ENCODE results near the gene PHF11.
A peak's percentile ranks its signal among the peaks of the same experiment; 100 is the strongest.

The PHF11 gene

DNA sequence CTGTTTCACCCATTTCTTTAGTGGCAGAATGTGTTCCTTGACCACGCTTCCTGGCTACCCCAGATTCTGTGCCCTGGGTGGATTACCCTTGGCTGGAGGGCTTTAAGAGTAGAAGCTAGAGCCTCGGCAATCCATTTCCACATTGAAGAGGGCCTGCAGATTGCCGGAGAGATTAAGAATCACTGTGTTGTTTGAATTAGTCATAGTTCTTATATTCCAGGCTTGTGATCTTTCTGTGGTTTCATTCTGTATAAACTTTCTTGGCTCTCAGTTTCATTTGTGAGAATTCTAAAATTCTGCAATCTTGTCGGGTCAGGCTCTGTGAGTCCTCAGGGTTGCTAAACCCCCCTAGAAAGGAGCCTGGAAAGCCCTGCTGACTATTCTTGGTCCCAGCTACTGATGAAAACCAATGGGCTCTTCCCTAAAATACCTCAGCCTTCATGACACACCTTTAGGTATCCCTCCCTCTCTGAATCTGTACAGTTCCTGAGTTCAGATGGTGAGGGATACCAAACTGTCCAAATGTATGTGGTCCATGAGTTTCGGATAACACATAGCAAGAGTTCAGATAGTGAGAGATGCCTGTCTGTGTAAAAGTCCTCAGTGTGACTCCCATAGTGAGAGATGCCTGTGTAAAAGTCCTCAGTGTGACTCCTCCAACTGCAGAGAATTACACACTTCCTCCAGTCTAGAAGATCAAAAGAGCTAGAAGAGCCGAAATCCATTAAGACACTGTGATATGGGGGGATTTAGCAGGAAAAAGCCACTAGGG, 4.3 kb downstream of the PHF11 start:
- no peak for FAIRE-seq

DNA sequence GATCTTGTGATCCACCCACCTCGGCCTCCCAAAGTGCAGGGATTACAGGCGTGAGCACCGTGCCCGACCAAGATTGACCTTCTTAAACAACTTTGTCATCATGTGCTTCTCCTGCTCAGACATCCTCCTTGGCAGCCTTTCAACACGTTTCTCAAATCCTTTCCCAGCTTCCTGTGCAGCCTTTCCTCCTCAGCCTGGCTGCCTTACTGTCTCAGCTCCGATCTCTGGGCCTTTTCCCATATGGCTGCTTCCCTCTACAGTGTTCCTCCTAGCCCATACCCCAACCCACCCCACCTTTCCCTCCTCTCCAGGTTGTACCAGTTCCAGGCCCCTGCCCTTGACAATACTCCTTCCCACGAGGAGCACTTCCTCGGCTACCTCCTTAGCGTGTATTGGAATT, 7.2 kb downstream of the PHF11 start:
- FAIRE-seq: no peak

DNA sequence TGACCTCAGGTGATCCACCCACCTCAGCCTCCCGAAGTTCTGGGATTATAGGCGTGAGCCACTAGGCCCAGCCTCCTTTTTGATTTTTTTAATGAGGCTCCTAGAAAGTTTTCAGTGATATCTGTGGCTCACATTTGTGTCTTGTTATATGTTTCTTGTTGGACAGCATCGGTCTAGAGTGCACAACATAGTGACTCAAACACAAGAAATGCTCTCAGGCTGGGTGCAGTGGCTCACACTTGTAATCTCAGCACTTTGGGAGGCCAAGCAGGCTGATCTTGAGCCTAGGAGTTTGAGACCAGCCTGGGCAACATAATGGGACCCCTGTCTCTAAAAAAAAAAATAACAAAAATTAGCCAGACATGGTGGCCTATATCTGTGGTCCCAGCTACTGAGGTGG, 8.2 kb downstream of the PHF11 start:
- no peak for FAIRE-seq

DNA sequence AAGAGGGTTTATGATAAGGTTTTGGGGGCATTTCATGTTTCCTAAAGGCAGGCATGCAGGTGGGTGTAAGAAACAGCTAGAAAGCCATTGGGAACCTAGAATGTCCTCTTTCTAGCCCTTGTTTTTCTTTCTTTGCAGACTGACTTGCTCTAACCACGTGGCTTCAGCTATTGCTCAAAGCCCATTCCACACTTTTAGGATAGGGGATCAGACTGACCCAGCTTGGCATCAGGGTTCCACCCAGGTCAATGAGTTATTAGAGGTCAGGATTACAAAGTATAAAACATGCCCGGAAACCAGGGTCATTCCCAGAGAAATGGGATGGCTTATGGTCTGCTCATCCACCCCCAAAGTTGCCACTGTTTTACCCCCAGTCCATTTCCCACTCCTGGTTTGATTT, 16.8 kb downstream of the PHF11 start:
- no peak for FAIRE-seq

DNA sequence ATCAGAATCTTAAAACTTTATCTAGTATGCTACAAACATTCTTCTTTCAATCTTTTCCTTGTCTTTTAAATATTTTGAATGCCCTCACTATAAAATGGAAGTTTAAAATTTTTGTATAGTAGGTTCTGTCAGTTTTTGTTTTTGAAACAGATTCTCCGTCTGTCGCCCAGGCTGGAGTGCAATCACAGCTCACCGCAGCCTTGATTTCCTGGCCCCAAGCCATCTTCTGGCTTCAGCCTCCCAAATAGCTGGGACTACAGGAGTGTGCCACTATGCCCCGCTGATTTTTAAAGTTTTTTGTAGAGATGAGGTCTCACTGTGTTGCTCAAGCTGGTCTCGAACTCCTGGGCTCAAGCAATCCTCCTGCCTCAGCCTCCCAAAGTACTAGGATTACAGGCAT, 20.7 kb downstream of the PHF11 start:
- no peak for FAIRE-seq

DNA sequence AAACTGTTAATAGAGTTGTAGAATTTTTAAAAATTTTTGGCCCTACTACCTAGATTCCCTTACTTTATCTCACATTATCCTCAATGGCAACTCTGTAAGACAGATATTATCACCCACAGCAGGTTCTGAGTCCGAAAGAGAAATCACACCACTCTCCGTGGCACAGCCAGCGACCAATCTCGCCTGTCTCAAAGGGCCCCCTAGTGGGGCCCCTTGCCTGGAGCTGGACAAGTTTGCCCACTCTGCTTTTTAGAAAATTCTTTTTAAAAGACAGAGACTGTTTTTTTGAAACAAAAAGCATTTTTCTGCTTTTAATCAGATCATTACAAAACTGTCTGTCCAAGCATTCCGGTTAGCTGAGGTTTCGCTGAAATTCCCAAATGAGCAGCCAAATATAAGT, 21.7 kb downstream of the PHF11 start:
- FAIRE-seq: no peak

DNA sequence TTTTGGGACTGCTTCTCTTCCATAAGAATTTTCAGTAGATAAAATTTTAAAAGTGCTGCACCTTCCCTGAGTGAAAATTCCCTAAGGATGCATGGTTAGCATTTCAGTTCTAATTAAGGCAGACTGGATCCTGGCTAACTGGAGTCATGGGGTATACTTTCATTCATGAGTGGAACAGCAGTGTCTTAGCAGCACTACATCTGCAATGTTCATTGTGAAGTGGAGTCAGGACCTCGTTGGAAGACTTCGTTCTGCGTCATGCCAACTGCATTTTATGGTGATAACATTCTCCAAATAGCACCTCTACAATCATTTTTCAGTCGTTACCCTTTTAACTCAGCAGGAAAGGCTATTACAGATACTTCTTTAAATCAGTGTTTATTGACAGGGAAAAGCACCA, 25.5 kb downstream of the PHF11 start:
- FAIRE-seq: no peak

DNA sequence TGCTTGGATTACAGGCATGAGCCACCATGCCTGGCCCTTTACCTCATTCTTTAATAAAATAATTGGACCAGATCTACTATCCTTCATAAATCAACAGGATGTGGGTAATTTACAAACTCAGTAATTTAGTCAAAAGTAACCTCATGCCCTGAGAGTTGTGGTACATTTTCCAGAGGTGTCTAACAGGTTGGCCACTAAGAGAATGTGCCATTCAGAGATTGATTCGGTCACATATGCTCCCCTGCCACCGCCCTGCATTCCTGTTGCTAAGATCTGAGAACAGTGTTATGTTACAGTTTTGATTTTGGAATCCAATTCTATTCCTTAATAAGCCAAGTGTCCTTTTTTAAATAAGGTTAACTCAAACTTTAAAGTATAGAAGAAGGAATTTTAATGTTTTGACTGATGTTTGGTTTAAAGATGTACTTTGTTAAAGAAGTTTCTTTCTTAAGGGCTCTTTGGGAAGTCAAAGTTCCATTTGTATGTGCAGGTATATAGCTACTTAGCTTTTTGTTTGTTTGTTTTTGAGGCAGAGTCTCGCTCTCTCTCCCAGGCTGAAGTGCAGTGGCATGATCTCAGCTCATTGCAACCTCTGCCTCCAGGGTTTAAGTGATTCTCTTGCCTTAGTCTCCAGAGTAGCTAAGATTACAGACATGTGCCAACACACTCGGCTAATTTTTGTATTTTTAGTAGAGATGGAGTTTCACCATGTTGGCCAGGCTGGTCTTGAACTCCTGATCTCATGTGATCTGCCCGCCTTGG, 29.2 kb downstream of the PHF11 start:
- no peak for FAIRE-seq

DNA sequence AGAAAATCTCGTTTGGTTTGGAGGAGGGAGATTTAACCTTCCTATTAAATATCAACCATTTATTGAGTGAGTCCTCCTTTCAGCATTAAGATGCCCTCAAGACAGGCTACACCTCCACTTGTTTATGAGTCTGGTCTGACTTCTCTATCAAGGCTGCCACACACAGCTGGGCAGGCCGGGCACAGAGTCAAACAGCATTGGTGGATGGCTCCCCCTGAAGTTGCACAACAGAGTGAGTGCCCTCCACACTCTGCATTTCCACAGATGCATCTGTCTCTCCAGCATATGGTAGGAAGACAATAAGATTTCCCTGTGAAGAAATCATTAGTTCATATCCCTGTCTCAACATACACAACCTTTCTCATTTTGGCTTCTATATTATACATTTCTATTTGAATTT, 31.4 kb downstream of the PHF11 start:
- FAIRE-seq: no peak

DNA sequence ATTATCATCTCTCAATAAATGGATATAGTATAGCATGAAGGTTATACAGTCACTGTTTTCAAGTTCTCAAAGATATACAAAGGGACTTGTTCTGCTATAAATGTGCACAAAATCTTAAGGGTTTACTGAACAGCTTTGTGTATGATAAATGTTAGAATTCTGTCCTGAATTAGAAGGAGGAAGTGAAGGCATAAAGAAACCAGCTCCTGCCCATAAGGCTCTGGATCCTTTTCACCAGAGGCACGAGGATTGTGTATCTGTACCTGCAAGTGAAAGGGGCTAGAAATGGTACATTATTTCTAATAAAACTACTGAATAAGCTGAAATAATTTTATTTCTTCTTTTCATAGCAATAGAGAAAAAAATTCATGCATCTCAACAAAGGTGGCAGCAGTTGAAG, 32.4 kb downstream of the PHF11 start:
- FAIRE-seq: no peak

DNA sequence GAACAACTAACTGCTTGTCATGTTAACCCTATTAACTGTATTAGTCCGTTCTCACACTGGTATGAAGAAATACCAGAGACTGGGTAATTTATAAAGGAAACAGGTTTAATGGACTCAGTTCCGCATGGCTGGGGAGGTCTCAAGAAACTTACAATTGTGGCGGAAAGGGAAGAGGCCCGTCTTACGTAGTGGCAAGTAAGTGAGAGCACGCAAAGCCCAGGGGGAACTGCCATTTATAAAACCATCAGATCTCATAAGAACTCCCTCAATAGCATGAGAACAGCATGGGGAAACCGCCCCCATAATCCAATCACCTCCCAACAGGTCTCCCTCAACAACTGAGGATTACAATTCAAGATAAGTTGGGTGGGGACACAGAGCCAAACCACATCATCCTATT, 34.7 kb downstream of the PHF11 start:
- FAIRE-seq: no peak

DNA sequence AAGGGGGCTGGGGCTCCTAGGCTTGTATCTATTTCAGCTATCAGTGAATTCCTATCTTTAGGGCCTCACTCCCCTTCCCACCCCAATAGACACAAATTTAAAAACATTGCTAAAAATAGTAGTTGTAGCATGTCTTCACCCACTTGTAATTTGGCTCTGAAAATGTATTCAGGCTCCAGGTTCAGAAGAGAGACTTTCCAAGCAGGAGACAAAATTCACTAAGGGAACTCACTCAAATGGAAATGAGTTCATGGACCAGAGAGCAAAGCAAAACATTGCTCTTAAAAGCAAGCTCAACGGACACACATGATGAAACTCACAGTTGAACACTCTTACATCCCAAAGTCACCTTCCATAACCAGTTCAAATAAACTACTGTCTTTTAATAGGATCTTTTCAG, 36.8 kb downstream of the PHF11 start:
- FAIRE-seq: no peak

DNA sequence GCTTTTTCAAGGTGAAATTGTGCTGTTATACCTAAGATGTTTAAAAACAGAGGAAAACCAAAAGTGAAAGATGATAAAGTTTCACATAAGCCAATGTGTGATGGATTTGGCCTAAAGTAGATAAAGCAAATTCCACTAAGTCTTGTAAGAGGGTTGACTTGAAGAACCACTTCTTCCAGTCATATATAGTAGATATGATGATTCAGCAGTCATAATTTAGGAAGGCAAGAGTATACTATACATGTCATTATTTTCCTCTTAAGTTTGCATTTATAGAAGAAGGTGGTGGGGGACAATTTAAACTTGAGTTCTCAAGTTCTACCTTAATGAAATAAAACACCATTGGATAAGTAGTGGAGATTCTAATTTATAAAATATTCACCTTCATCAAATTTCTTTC, 37.3 kb downstream of the PHF11 start:
- FAIRE-seq: peak; percentile 29

DNA sequence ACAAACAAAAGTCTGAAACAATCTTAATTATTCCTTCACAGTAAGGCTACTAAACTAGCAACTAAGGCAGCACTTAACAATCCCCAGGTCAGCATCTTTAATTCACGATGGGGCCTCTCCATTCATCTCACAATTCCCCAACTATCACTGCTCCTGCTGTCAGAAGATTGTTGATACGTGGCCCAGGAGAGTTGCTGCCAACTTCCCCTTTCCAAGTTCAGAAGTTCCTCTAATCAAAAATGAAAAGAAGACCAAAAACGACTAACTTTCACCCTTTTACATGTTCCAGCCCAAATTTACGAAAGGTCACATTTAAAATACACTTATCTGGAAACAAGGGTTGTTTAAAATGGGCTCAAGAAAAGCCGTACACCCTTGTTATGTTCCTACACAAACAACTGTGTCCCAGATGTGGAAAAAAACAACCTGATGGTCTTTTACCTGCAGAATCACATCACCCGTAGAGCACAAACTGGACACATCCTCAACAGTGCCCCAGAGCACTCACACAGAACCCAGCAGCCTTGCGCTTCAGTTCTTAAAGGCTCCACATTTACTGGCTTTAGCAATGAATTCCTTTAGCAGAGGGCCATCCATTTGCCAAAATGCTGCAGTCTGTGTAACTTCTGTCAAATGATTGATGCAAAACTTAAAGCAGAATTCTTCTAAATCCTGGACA, 38.0 kb downstream of the PHF11 start:
- no peak for FAIRE-seq

DNA sequence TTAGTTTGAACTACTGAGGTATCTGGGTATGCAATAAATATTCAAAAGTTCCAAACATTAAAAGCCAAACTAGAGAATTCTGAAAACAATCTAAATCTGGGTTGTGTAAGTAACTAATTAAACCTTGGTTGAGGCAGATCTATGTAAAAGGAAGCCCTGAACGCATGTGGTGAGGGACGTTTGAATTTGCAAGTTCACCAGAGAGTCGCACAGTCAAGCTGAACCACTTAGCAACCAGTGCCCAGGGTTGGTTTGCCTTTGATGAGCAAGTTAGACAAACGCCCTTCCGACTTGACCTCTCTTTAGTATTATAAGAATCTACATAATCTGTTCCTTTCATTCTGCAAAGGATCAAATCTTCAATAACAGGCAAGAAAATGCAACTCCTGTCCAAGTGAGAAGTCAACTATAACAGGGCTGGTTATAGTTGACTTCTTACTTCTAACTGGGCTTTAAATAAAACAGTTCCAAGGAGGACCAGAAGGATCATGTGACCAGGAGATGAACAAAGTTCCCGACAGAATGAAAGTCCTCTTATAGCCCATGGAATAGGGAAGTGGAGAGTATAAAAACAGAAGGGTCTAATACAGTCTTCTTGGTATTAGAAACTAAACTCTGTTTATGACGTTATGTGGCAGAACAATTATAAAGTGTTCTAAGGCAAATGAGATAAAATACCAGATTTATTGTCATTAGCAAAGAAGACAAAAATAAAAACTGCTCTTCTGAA, 40.6 kb downstream of the PHF11 start:
- FAIRE-seq: no peak

DNA sequence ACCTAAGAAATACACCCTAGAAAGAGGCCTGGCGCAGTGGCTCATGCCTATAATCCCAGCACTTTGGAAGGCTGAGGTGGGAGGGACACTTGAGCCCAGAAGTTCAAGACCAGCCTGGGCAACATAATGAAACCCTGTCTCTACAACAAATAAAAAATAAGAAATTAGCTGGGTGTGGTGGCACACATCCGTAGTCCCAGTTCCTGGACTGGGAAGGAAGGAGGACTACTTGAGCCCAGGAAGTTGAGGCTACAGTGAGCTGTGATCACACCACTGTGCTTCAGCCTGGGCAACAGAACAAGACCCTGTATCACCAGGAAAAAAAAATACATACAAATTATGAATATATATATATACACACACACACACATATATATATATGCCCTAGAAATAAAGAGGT, 42.7 kb downstream of the PHF11 start:
- FAIRE-seq: no peak

DNA sequence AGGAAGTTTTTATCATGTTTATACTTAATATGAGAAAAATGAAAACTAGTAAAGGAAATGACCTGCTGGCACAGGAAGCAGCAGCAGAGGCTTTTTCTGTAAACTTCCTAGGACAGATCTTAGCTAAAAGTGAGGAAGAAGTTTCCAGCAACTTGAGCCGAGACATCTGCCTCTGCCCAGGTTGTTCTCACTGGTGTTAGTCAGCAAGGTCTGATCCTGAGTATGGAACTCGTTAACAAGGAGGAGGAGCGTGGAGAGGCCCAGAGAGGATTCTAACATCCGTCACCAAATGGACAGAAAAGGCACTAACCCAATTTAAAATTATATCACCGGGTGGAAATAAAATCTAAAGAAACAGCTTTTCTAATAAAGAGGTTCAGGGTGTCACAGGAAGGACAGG, 43.6 kb downstream of the PHF11 start:
- no peak for FAIRE-seq

DNA sequence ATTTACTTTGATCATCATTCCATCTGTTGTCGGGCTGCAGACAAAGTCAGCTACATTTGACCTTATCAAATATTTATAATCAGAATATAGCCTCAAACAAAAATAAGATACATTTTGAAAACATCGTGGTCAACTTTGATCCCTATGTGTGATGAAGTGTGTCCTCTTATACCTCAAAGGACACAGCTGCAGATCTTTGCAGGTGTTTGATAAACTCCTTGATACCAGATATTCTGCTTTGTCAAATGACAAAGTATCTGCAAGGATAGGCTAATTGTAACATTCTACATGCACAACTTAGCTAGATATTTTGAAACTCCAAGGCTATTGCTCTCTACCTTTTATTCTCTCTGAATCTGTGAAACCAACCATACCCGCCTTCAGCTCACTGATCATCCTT, 44.0 kb downstream of the PHF11 start:
- FAIRE-seq: no peak

DNA sequence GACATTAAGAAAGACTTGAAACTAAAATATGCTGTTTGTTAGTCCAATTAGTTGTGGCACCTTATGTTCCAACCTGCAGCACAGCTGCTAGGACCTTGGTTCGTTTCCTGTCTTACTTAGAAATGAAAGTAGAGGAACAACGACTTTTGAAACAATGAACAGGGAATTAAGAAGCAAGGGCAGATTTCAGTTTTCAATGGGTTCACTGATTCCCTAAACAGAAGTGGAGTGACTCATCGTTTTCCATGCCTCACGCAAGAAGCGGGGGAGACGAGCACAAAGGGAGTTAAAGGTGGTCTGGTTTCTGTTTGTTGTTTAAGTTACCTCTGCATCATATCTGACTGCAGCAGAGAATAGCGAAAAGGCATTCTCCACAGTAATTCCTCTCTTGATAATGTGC, 44.8 kb downstream of the PHF11 start:
- FAIRE-seq: no peak

DNA sequence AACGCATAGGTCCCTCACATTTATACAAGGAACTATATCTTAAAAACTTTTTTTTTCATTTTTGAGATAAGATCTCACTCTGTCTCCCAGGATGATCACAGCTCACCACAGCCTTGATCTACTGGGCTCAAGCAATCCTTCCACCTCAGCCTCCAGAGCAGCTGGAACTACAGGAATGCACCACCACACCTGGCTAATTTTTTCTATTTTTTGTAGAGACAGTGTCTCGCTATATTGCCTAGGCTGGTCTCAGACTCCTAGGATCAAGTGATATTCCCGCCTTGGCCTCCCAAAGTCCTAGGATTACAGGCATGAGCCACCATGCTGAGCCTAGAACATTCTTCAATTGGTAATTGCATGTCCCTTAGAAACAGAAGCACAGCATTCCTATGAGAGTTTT, 47.9 kb downstream of the PHF11 start:
- no peak for FAIRE-seq

DNA sequence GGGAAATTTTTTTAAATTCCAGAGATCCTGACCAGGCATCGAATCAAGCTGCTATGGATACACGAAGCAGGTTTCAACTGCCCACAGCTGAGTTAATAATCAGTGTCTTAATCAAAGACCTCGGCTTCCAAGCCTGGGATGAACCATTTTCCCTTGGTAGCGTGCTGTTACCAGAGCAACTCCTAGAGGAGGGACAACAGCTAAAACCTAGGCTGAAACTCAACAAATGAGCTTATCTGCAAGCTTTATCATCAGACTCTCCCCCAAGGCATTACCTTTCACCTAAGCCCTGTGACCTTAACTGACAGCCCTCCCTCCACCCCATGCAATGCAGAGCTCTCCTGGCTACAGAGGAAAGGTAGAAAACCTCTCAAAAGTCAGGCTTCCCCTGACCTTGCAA, 49.9 kb downstream of the PHF11 start:
- FAIRE-seq: no peak

DNA sequence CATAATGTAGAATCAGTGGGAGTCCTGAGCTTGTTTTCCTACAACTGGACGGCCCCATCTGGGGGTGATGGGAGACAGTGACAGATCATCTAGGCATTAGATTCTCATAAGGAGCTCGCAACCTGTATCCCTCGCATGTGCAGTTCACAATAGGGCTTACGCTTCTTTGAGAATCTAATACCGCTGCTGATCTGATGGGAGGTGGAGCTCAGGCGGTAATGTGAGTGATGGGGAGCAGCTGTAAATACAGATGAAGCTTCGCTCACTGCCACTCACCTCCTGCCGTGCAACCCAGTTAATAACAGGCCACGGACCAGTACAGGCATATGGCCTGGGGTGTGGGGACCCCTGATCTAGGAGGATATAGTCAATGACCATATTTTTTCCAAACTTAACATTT, 50.8 kb downstream of the PHF11 start:
- FAIRE-seq: no peak

DNA sequence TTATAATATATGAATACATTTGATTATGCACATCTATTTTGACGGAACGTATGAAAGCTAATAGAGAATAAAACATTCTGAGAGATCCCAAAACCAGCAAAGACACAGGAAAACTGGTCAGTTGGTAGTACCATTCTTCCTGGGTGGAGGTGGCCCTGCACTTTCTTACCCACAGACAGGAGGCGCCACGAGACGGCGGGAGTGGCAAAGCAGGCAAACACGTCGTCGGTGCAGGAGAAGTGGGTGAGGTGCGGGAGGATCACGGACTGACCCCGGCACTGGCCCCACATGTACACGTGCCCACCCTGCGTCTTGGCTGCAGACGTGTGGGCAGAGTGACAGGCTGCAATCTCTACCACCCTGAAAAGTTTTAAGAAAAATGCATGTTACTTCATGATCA, 53.5 kb downstream of the PHF11 start:
- FAIRE-seq: no peak
